GM18873 (cell line): ENCODE results near the gene B4GALT2.

Source experiments
- ATAC-seq: cut with Tn5 transposase; IDR thresholded peaks from one replicate; pipeline ENCODE4 v1.9.1; 2021; ENCODE audit warnings: mild to moderate bottlenecking, moderate library complexity, moderate number of reproducible peaks; ENCODE audit not compliant: unreplicated experiment, low FRiP score

B4GALT2 gene

GRCh38 chr1:43982241-43982640 lies 3.2 kb downstream of the B4GALT2 start:
- ATAC-seq = no peak

GRCh38 chr1:43982808-43983207 lies 3.8 kb downstream of the B4GALT2 start:
- no peak for ATAC-seq

DNA sequence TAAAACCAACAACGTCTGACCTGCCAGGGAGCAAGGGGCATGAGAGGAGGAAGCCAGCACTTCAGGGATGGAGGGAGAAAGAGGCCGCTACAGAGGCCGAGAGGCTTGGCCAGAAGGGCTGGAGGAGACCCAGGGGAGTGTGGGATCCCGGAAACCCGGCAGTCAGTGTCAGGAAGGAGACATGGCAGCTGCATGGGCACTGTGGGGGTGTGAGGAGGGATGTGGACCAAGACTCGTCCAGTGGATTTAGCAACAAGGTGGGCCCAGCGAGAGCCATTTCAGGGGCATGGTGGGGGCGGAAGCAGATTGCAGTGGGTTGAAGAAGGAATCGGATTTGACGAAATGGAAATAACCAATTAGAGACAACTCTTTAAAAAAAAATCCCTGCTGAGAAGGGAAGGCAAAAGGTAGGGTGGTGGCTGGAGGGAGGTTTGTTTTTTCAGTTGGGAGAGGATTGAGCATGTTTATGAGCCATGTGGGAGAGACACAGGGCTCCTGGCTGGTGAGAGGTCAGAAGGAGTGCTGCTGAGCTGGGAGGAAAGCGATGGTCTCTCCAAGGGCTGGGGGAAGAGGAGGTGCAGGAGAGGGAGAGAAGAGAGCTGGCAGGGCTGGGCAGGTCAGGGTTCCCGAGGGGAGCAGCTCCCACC lies 4.4 kb downstream of the B4GALT2 start:
- ATAC-seq = no peak

DNA sequence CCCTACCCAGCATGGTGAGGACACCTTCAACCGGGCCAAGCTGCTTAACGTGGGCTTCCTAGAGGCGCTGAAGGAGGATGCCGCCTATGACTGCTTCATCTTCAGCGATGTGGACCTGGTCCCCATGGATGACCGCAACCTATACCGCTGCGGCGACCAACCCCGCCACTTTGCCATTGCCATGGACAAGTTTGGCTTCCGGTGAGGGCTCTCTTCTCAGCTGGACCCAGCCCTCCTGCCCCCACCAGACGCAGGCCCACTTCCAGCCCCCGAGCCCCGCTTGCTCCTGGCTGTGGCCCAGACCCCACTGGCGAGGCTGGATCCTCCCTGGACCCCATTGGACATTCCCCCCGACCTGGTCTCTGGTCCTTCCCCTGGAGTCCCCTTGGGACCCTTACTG lies 5.8 kb downstream of the B4GALT2 start:
- no peak for ATAC-seq

DNA sequence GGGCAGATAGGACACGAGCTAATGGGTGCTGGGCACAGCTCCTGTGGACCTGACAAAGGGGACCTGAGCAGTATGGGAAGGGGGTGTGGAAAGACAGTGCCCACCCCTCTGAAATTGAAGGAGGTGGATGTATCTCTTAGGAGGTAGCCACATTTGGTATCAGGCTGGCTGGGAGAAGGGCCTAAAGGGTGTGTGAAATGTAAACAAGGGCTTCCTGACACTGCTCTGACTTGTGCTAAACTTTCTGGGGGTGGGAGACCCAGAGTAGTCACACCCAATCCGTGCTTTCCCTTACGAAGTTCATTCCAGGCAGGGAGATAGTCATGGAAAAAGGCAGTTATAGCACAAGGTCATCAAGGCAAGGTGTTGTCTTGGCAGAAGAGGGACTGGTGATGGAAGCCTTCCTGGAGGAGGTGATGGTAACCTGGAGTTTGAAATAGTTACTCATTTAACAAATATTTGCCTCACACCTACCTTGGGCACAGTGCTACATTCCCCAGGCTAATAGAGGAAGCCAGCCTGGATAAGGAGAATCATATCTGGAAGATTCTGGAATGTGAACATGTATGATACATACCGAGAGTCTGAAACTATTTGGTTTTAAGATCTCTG lies 7.1 kb downstream of the B4GALT2 start:
- ATAC-seq = no peak

DNA sequence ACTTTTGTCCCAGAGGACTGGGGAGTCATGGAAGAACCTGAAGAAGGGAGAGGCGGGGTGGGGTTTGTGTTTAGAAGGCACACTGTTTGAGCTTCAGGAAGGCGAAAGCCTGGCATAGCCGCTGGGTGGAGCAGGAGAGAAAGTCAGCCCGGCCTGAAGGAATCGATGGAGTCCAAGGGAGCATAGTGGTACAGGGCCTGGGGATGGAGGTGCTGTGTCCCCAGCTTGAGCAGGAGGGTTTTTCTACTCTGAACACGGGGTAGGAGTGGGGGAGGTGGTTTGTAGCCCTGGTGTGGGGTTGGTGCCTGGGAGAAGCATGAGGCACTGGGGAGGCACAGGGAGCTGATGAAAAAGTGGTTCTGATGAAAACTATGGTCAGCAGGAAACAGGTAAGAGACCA lies 7.7 kb downstream of the B4GALT2 start:
- ATAC-seq = no peak

- no peak for ATAC-seq
Measured at GRCh38 chr1:43987159-43987902, 8.3 kb downstream of the B4GALT2 start.

DNA sequence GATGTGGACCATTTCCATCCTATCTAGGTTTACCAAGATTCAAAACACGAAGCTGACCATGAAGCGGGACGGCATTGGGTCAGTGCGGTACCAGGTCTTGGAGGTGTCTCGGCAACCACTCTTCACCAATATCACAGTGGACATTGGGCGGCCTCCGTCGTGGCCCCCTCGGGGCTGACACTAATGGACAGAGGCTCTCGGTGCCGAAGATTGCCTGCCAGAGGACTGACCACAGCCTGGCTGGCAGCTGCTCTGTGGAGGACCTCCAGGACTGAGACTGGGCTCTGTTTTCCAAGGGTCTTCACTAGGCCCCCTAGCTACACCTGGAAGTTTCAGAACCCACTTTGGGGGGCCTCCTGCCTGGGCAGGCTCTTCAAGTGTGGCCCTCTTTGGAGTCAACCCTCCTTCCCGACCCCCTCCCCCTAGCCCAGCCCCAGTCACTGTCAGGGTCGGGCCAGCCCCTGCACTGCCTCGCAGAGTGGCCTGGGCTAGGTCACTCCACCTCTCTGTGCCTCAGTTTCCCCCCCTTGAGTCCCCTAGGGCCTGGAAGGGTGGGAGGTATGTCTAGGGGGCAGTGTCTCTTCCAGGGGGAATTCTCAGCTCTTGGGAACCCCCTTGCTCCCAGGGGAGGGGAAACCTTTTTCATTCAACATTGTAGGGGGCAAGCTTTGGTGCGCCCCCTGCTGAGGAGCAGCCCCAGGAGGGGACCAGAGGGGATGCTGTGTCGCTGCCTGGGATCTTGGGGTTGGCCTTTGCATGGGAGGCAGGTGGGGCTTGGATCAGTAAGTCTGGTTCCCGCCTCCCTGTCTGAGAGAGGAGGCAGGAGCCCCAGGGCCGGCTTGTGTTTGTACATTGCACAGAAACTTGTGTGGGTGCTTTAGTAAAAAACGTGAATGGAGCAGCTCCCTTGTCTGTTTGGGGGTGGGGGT lies 11.5 kb downstream of the B4GALT2 start:
- ATAC-seq = no peak

DNA sequence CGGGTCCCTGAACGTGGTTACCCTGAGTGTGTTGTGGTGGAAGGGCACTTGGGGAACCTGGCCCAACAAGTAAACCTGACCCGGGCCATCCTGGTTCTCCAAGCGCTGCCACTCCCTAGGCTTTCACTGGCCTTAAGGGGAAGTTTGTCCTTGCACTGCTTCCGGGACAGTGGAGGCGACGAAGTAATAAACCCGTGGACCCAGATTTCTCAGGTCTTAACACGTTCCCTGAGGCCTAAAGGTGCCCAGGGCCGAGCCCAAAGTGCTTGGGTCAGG lies 12.1 kb downstream of the B4GALT2 start:
- ATAC-seq = no peak

DNA sequence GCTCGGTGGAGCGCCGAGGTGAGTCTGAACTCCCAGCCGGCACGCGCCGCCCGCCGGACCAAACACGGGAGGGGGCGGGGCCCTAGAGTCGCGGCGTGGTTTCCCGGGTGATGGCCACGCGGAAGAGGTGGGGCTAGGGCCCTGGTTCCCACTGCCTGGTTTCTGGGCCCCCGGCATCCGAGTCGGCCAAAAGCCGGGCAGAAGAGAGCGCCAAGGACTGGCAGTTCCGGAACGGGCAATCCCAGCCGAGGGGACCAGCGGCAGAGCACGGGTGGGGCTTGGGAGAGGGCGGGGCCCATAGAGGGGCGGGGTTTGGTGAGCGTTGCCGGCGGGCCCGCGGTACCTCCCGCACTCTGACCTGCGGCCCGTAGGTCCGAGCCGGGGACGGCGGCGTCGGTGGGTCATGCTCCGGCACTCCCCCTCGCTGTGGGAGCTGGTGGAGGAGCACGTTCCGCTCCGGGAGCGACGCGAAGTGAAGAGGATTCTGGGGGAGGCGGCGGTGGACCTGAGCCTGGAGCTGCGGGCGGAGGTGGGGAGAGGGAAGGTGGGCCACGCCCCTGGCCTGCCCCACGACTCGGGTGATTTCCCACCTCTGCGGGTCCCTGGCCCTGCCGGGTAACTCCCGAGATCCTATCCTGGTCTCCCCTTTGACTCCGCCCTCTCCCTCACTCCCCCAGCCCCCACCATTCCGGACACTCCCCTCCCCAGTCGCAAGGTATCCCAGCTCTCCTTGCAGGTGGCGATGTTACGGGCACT lies 12.6 kb downstream of the B4GALT2 start, which contains the start of gene CCDC24:
Gene CCDC24, plus strand, starts transcription at position 124 of the 756 bp plus-strand sequence. Its CDS starts 280 bp downstream, at position 404.
- ATAC-seq = no peak

DNA sequence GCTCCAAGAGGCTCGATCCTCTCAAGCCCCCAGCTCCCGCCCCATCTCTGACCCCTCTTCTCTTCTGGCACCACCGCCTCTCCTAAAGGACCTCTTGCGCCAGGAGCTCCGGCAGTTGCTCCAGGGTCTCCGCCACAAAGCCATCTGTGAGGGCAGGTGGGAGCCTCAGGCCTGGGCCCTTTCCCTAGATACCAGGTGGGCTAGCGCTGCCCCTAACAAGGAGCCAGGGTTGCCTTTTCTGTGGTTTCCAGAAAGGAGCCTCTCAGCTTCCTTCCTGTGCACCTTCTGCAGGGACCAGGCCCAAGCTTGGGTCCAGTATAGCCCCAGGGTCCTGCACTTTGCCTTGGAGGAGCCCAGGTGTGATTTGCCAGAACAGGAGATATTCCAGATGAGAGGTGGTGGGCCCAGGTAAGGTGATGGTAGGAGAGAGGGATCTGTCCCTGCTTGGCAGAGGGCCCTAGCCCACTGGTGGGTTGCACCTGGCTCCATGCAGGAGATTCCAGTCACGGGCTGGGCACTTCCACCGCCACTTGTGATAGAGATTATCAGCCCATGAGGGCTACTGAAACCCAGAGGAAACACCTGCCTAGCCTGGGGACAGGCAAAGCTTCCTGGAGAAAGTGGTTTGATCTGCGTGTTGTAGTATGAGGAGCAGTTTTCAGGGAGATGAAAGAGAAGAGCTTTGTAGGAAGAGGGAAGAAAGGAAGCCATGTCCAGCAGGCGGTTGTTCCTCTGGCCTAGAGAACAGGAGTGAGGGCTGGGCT lies 13.4 kb downstream of the B4GALT2 start:
- ATAC-seq = no peak

GRCh38 chr1:43993206-43993914 lies 14.3 kb downstream of the B4GALT2 start:
- no peak for ATAC-seq

GRCh38 chr1:43994071-43994470 lies 15.1 kb downstream of the B4GALT2 start:
- ATAC-seq = no peak

- ATAC-seq = no peak
Measured at GRCh38 chr1:43994794-43995790, 16.1 kb downstream of the B4GALT2 start.

GRCh38 chr1:43995984-43996732 lies 17.1 kb downstream of the B4GALT2 start:
- no peak for ATAC-seq

DNA sequence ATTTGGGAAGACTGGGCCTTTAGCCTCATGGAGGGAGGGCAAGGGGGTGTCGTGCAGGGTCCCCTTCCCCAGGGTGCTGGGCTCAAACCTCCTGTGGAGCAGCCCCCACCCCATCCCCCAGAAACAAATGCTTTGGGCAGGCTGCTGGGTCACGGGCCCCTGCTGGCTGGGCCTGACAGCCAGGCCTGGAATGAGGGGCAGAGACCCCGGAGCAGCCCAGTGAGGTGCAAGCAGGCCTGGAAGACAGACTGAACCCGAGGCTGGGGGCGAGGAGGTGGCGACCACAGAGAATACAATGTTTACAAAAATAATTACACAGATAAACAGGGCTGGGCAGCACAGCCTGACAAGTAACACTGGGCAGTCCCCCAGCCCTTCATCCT lies 17.7 kb downstream of the B4GALT2 start:
- ATAC-seq = no peak
